NOMO-1 treated with DMSO at 0.1 percent for 48 hours (cell line): ENCODE results near the gene PILRB.
"Not testable (repeated sequence)": the region's sequence is repeated elsewhere in the genome, so short reads cannot be mapped to it uniquely, and the experiment has no call there.

Experiments used
- DNase-seq: peaks from one replicate; lab custom pipeline; 2025; ENCODE audit not compliant: unreplicated experiment; lab: John Stamatoyannopoulos, UW

The PILRB gene

GRCh38 chr7:100358027-100358856 lies at the start of gene PILRB:
Gene PILRB, plus strand, starts transcription at chr7:100358117. Its CDS starts 186 bp downstream, at chr7:100358303.
- no peak for DNase-seq

DNA sequence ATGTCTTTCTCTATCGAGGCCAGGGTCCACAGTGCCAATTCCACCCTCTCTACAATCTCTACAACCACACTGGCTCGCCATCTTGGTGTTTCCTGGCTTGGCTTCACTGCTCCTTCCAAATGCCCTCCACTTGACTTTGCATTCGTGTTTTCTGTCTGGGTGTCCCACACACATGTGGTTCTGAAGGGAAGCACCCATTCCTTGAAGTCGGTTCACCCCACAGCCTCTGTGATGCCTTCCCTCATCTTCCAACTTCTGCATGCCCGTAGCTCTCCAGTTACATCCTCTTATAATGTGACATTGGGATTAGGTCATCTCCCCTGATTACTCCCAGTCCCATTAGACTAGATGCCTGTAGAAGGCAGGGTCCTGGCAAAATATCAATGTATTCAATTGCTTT lies 39.6 kb upstream of the PILRB start:
- DNase-seq, result not testable (repeated sequence)

GRCh38 chr7:100321648-100322047 lies 36.3 kb upstream of the PILRB start:
- not testable (repeated sequence) for DNase-seq

GRCh38 chr7:100324194-100324593 lies 33.7 kb upstream of the PILRB start:
- DNase-seq, result not testable (repeated sequence)

DNA sequence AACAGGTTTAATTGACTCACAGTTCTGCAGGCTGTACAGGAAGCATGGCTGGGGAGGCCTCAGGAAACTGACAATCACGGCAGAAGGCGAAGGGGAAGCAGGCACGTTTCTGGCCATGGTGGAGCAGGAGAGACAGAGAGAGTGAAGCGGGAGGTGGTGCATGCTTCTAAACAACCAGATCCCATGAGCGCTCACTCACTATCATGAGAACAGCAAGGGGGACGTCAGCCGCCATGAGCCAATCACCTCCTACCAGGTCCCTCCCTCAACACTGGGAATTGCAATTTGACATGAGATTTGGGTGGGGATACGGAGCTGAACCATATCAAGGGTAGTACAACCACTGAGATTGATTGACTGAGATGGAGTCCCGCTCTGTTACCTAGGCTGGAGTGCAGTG lies 32.2 kb upstream of the PILRB start:
- not testable (repeated sequence) for DNase-seq

GRCh38 chr7:100326914-100327313 lies 31.0 kb upstream of the PILRB start:
- not testable (repeated sequence) for DNase-seq

DNA sequence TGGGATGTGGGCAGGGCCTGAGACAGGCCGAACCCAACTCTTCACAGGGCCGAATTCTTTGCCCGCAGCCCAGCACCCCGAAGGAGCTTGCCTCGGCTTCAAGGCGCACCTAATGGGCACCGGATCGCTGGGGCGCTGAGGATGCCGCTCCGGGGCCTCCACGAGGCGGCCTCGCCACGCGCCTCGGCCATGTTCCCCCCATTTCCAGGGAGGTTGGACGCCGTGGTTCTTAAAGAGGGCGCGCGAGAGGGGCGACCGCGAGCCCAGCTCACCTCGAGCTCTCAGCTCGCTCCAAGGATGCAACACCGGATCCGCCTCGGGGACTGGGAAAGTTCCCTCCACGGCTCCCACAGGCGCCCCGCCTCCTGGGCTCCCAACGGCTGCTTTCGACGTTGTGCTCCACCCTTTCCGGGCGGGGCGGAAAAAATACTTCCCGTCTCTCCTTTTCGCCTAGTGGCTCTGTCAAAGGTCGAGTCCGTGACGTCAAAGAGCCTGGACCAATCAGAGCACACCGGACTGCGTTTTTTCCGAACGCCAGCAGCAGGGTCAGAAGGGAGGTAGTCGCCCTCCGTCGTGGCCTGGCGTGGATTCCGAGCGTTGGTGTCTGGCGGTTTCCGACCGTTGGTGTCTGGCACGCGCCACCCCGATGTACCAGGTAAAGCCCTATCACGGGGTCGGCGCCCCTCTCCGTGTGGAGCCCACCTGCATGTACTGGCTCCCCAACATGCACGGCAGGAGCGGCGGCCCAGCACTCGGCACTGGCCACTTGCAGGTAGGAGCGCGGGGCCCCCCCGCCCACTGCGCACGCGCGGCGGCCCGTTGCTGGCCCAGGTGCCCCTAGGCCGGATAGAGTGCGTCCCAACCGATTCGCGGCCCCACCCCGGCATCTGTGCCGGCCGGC lies 22.1 kb upstream of the PILRB start:
- peak; percentile 95 for DNase-seq

- not testable (repeated sequence) for DNase-seq
These were observed 19.7 kb upstream of the PILRB start for GRCh38 chr7:100338083-100338696.

DNA sequence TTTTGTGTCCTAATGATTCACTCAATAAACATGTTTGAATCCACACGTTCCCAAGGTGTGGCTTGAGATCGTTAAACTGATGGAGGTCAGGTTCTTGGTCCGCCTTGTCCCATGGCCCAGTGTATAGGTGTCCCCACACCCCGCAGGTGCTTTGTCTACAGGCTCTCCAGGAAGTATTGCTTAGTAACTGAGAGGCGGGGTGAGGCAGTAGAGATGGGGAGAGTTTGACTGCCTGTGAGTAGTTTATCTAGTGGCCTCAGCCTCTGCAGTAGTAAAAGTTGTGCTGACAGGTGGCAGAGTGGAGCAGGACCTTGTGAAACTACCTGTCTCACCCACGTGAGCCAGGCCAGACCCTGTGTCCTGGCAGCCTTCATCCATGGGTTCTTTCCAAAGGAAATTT lies 16.6 kb upstream of the PILRB start:
- DNase-seq, result not testable (repeated sequence)

- DNase-seq, result no peak
These were observed 15.2 kb upstream of the PILRB start for GRCh38 chr7:100342765-100343164.

GRCh38 chr7:100344124-100344559 lies 13.8 kb upstream of the PILRB start:
- not testable (repeated sequence) for DNase-seq

DNA sequence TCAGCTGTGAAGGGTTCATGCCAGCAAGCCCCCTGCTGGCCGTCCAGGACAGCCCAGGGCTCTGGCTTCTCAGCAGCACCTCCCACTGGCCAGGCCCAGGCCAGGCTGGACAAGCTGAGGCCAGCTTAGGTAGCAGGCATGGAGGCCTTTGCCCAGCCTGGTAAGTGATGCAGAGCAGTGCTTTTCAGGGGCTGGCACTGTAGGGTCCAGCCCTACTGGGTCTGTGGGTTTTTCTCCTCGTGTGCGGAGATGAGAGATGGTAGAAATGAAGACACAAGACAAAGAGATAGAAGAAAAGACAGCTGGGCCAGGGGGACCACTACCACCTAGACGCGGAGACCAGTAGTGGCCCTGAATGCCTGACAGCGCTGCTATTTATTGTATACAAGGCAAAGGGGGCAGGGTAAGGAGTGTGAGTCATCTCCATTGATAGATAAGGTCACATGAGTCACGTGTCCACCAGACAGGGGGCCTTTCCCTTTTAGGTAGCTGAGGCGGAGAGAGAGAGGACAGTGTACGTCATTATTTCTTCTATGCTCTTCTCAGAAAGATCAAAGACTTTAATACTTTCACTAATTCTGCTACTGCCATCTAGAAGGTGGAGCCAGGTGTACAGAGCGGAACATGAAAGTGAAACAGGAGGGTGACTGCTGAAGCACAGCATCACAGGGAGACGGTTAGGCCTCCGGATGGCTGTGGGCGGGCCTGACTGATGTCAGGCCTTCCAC lies 13.2 kb upstream of the PILRB start:
- DNase-seq, result peak; percentile 36

- peak; percentile 46 for DNase-seq
These were observed 12.6 kb upstream of the PILRB start for GRCh38 chr7:100345288-100345672.

DNA sequence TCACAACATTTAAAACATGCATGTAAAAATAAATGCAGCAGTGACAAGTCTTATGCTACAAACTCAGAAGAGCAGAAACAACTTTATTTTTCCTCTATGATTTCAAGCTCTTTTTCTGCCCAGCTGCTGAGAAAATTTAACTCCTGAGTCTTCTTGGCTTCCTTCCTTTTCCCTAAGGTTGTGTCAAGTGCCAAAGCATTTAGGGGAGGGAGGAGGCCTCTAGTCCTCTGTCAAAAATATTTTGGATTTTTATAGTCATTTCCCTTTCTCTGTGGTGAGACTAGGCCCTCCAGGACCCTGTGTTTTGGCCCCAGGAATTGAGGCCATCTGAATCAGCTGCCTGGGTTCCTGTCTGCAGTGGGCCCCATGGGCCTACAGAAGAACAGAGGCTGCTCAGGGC lies 11.0 kb upstream of the PILRB start:
- DNase-seq, result no peak

DNA sequence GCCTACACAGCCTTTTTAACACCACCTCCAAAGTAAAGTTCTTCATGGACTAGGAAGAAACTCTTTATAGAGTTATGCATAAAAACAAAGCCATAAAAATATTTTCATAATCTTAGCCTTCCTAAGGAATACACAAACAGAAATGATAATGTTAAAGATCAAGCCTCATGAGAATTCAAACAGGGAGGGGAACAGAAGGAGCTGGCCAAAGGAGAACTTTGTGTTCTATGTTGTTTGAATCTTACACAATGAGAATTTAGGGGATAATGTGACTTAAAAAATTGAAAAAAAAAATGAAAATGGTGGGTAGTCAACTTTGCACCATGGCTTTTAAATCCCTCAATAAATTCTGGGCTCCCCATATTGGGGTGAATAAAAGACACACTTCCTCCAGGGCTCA lies 9.1 kb upstream of the PILRB start:
- DNase-seq, result no peak

- no peak for DNase-seq
These were observed 8.2 kb upstream of the PILRB start for GRCh38 chr7:100349757-100350156.

GRCh38 chr7:100351657-100352058 lies 6.3 kb upstream of the PILRB start:
- DNase-seq, result no peak

- DNase-seq, result not testable (repeated sequence)
These were observed 5.6 kb upstream of the PILRB start for GRCh38 chr7:100352230-100352781.

DNA sequence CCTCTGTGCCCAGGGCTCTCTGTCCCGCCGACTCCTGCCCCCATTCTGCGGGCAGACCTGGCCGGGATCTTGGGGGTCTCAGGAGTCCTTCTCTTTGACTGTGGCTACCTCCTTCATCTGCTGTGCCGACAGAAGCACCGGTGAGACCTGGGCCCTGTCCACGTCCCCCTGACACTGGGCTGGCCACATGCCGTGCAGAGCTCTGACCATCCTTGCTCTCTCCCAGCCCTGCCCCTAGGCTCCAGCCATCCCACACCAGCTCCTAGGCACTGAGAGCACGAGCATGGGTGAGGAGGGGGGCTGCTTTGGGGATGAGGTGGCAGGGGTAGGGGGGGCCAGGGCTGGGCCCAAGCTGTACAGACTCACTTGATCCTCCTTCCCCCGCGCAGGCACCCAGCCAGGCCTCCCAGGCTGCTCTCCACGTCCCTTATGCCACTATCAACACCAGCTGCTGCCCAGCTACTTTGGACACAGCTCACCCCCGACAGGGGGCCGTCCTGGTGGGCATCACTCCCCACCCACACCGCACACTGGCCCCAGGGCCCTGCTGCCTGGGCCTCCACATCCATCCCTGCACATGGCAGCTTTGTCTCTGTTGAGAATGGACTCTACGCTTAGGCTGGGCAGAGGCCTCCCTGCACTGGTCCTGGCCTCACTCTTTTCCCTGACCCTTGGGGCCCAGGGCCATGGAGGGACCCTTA lies 4.8 kb upstream of the PILRB start:
- DNase-seq, result no peak
